CD8-positive, alpha-beta memory T cell (primary cell): Measurements from ENCODE around the gene WNK4. TPM values are rescaled to one million over a fixed set of nuclear protein-coding genes. Genes with fewer than 3 reads are reported as not detected.
A peak's percentile ranks its signal among the peaks of the same experiment; 100 is the strongest.

Experiments
- CTCF ChIA-PET: fragments of 350-600 bp; sonication (Branson Sonifier 250); formaldehyde crosslinking; loops from one replicate; lab custom pipeline; 2021; ENCODE audit warnings: antibody characterized with exemption; lab: Charles Lee
- POLR2A ChIA-PET: fragments of 350-600 bp; sonication (Branson Sonifier 250); formaldehyde crosslinking; loops from one replicate; lab custom pipeline; 2021; ENCODE audit warnings: antibody characterized with exemption; lab: Charles Lee
- DNase-seq, 5 donors: peaks; one replicate each; pipeline versions ENCODE4 v3.0.0 to v3.0.0-alpha.2; 2020 to 2022; ENCODE audit warnings: mixed read lengths in 1 of 5
- H3K27ac ChIP-seq: one replicate; pipeline ENCODE4 v1.7.0; 2013; ENCODE audit warnings: low read depth, mild to moderate bottlenecking, low read length, moderate library complexity
- H3K27me3 ChIP-seq: 2 replicates; pipeline ENCODE4 v1.7.0; 2013; ENCODE audit warnings: low read length, mild to moderate bottlenecking; ENCODE audit not compliant: insufficient read depth, poor library complexity, severe bottlenecking
- H3K36me3 ChIP-seq: 2 replicates; pipeline ENCODE4 v1.7.0; 2013; ENCODE audit warnings: mild to moderate bottlenecking, low read length, moderate library complexity; ENCODE audit not compliant: insufficient read depth
- H3K4me1 ChIP-seq: 2 replicates; pipeline ENCODE4 v1.7.0; 2013; ENCODE audit warnings: mild to moderate bottlenecking, low read length, moderate library complexity; ENCODE audit not compliant: insufficient read depth
- H3K4me3 ChIP-seq: 2 replicates; pipeline ENCODE4 v1.7.0; 2013; ENCODE audit warnings: mild to moderate bottlenecking, low read length
- H3K9me3 ChIP-seq: 2 replicates; pipeline ENCODE4 v1.7.0; 2013; ENCODE audit warnings: mild to moderate bottlenecking, low read length
- H3K27ac Mint-ChIP-seq, 8 donors: one replicate each; pipeline ENCODE4 v1.8.0; 2020 to 2021; ENCODE audit warnings: mixed read lengths in 8 of 8, mild to moderate bottlenecking in 6 of 8, inconsistent platforms in 3 of 8, moderate library complexity in 3 of 8
- H3K27me3 Mint-ChIP-seq, 2 donors: one replicate each; pipeline ENCODE4 v1.8.0; 2020 to 2021; ENCODE audit warnings: mixed read lengths in 2 of 2, mild to moderate bottlenecking in 1 of 2, moderate library complexity in 1 of 2
- H3K36me3 Mint-ChIP-seq, 3 donors: one replicate each; pipeline ENCODE4 v1.8.0; 2020 to 2021; ENCODE audit warnings: mixed read lengths in 3 of 3, inconsistent platforms in 1 of 3, mild to moderate bottlenecking in 1 of 3
- H3K4me1 Mint-ChIP-seq, 3 donors: one replicate each; pipeline ENCODE4 v1.8.0; 2020 to 2021; ENCODE audit warnings: mixed read lengths in 3 of 3, inconsistent platforms in 1 of 3, mild to moderate bottlenecking in 1 of 3
- H3K4me3 Mint-ChIP-seq, 7 donors: one replicate each; pipeline ENCODE4 v1.8.0; 2020 to 2021; ENCODE audit warnings: mixed read lengths in 7 of 7, mild to moderate bottlenecking in 6 of 7, moderate library complexity in 4 of 7, inconsistent platforms in 2 of 7
- H3K9me3 Mint-ChIP-seq, 5 donors: one replicate each; pipeline ENCODE4 v1.8.0; 2020 to 2022; ENCODE audit warnings: mixed read lengths in 5 of 5, mild to moderate bottlenecking in 3 of 5, moderate library complexity in 2 of 5, inconsistent platforms in 1 of 5
- polyA plus RNA-seq: library from polyadenylated mRNA; unstranded; fragments of 300-500 nt; fragmentation: Illumina TruSeq; gene quantifications from one replicate; pipeline ENCODE4 v1.2.3, GENCODE V29; 2021
- total RNA-seq, 2 experiments: library from RNA; stranded (reverse); gene quantifications; one replicate each; pipeline ENCODE4 v1.2.3, GENCODE V29; 2021

The WNK4 gene
- total and polyA plus RNA-seq, 3 experiments from 2014 or later = 0.18 to 0.55 TPM; not detected in 1

DNA sequence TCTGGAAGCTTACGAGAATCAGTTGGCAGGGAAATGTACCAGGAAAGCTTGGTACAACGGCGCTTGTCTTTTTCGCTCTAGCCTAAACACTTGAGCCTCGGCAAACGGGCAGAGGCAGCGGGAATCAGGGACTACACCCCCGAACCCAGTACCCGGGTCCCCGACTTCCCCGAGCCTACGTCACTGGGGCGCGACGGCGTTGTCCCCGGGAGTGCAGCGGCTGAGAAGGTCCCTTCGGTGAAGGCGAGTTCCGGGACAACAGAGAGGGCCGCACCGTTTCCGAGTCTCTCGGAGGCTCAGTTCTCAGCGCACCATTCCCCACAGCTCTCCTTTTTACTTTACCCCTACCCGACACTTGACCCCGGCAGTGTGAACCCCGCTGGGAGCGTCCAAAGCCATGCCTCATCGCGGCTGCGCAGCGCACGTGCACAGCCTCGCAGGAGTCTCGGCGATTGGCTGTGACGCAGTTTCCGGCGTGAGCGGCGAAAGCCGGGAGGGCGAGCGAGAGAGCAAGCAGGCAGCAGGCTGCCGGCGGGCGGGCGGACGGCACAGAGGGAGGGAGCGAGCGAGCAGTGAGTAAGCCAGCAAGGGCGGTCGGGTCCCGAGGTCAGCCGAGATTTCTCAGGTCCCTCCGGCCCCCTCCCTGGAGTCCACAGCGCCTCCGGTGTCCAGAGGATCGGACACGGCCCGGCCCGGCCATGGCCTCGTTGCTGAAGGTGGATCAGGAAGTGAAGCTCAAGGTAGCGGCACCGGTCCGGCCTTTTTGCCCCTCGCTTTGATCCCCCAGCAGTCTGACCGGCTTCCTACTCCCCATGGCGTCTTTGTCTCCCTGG, 52.7 kb downstream of the WNK4 start, which contains the start of gene PSME3:
Gene PSME3, plus strand, starts transcription at position 464 of the 833 bp plus-strand sequence. Its CDS starts 235 bp downstream, at position 699.
- peaks cover 19% of the 10 kb centered on the region for H3K4me1 ChIP-seq
- peak within 1 kb of the TSS; percentile 97 to 99 (median 97) for H3K4me3 Mint-ChIP-seq
- peak within 1 kb of the TSS; percentile 85 for H3K4me3 ChIP-seq
- peak within 1 kb of the TSS; percentile 92 for H3K27ac ChIP-seq
- peaks cover 0 to 41% (median 9%) of the 10 kb centered on the region in 3 donors for H3K36me3 Mint-ChIP-seq
- H3K9me3 ChIP-seq = no peaks in the 10 kb centered on the region
- peaks cover 2 to 3% of the 10 kb centered on the region in 2 donors for H3K27me3 Mint-ChIP-seq
- ChIA-PET POLR2A (interaction anchor here (0.6 to 2.0 kb wide), 5 partner anchors 9 to 487 kb away, joined by 3 to 12 read pairs (median 5); partner anchors contain the start of genes BECN1 and VPS25), CTCF (interaction anchor here (0.9 to 2.7 kb wide), 6 partner anchors 9 to 651 kb away, joined by 3 to 26 read pairs (median 4); partner anchors contain the start of genes BECN1, DHX8 and RPL27)
- peak; percentile 82 to 91 (median 88) for DNase-seq
- peaks cover 9% of the 10 kb centered on the region for H3K36me3 ChIP-seq
- H3K27ac Mint-ChIP-seq = peak within 1 kb of the TSS; percentile 98 to 100 (median 99)
- no peaks in the 10 kb centered on the region for H3K27me3 ChIP-seq
- H3K9me3 Mint-ChIP-seq = no peaks in the 10 kb centered on the region
- peaks cover 25 to 30% (median 30%) of the 10 kb centered on the region in 3 donors for H3K4me1 Mint-ChIP-seq

DNA sequence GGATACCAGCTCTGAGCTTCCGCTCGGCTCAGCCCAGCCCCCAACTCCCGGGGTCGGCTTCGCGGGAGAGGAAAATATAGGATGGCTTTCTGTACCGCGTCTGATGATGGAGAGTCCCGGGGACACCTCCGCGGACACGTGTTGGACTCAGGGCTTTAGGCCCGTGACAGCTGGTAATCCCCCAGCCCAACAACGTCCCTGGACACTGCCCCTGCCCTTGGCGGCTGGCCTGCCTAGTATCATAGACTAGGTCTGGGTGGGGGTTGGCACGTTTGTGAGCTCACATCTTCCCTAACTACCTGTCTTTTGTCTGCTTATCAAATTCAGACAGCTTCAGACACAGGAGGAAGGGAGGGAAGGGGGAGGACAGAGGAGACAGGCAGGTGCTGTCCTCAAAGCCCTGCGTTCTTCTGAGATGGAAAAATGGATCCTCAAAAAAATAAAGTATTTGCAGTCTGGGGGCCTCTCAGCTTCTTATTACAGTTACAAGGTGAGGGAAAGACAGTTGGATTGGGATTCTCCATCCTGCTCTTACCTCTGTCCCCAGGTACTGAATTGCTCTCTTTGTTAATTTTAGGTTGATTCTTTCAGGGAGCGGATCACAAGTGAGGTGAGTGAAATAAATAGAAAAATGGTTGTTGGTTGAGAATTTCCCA, 53.5 kb downstream of the WNK4 start:
- Histone ChIP-seq H3K27me3 (no peaks in the 10 kb centered on the region), H3K9me3 (no peaks in the 10 kb centered on the region), H3K27ac (peak overlapping the region; percentile 92), H3K36me3 (peaks cover 16% of the 10 kb centered on the region), H3K4me1 (peaks cover 19% of the 10 kb centered on the region), H3K4me3 (peak overlapping the region; percentile 85)
- H3K4me1 Mint-ChIP-seq = peaks cover 25 to 30% (median 30%) of the 10 kb centered on the region in 3 donors
- no peak for DNase-seq
- ChIA-PET CTCF (interaction anchor here (0.9 to 2.7 kb wide), 5 partner anchors 9 to 650 kb away, joined by 3 to 26 read pairs (median 4); partner anchors contain the start of genes BECN1, DHX8 and RPL27), POLR2A (interaction anchor here (0.8 to 2.0 kb wide), 3 partner anchors 10 to 70 kb away, joined by 3 to 12 read pairs (median 5); partner anchors contain the start of gene BECN1)
- H3K4me3 Mint-ChIP-seq = peak overlapping the region; percentile 97 to 99 (median 97)
- peak overlapping the region; percentile 98 to 100 (median 99) for H3K27ac Mint-ChIP-seq
- no peaks in the 10 kb centered on the region for H3K27me3 Mint-ChIP-seq
- H3K9me3 Mint-ChIP-seq = no peaks in the 10 kb centered on the region
- H3K36me3 Mint-ChIP-seq = peaks cover 2 to 48% (median 9%) of the 10 kb centered on the region in 3 donors

DNA sequence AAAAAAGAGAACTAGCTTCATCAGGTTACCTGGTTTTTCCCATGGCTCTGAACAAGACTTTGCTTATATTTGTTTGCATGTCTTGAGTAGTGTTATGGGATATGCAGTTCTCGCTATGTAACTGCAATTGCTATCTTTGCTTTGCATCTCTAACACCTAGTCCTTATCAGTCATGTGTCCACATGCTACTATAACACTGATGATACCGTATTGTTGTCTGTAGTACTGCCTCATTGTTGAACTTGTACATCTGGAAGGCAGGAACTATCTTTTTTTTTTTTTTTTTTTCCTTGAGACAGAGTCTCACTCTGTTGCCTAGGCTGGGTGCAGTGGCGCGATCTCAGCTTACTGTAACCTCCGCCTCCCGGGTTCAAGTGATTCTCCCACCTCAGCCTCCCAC, 55.3 kb downstream of the WNK4 start:
- no peaks in the 10 kb centered on the region for H3K27me3 Mint-ChIP-seq
- CTCF ChIA-PET = interaction anchor here (1.8 to 2.1 kb wide), 2 partner anchors 10 to 12 kb away, joined by 4 to 5 read pairs; partner anchors contain the start of gene BECN1
- POLR2A ChIA-PET = no interaction called here
- H3K27me3 ChIP-seq = no peaks in the 10 kb centered on the region
- DNase-seq = no peak
- no peaks in the 10 kb centered on the region for H3K9me3 Mint-ChIP-seq
- H3K27ac ChIP-seq = no peak overlapping the region
- H3K27ac Mint-ChIP-seq = peak overlapping the region in 1 of 8 donors; percentile 15
- H3K4me1 ChIP-seq = peaks cover 19% of the 10 kb centered on the region
- peaks cover 24% of the 10 kb centered on the region for H3K36me3 ChIP-seq
- no peaks in the 10 kb centered on the region for H3K9me3 ChIP-seq
- H3K36me3 Mint-ChIP-seq = peaks cover 9 to 62% (median 16%) of the 10 kb centered on the region in 3 donors
- peaks cover 25 to 30% (median 30%) of the 10 kb centered on the region in 3 donors for H3K4me1 Mint-ChIP-seq
- H3K4me3 ChIP-seq = no peak overlapping the region
- peak overlapping the region in 1 of 7 donors; percentile 48 for H3K4me3 Mint-ChIP-seq

DNA sequence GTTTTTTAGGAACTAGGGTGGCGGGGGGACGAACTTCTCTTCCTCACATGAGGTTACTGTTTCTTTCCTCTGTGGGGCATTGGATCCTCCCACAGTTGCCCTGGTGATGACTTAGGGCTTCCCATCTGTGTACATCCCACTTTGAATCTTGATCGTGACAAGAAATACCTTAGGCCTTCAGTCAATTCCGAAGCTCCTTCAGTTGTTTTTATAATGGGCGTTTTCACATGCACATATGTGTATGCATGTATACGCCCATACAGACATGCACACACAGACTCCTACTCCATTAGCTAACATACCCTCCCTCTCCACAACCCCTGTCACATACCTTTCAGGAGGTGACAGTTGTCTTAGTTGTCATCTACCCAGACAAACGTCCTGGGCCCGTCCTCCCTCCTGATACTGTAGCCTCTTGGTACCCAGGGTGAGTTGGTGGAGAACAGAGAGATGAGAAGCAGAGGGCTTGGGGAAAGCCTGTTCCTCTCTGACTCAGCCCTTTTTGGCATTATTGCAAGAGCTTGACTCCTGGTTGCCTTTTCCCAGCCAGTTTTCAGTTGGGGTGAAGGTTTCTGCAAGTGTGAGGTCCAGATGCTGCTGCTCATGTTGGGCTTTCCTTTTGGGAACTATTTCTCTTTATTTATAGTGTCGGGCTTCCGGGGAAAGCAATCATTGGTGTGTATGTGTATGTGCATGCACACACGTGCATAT, 61.7 kb downstream of the WNK4 start:
- Histone ChIP-seq H3K36me3 (peaks cover 54% of the 10 kb centered on the region), H3K9me3 (no peaks in the 10 kb centered on the region), H3K27me3 (no peaks in the 10 kb centered on the region), H3K4me3 (no peak overlapping the region), H3K4me1 (no peaks in the 10 kb centered on the region), H3K27ac (no peak overlapping the region)
- no peak for DNase-seq
- Mint-ChIP-seq H3K27ac (no peak overlapping the region), H3K9me3 (no peaks in the 10 kb centered on the region), H3K4me1 (peaks cover 6 to 12% (median 8%) of the 10 kb centered on the region in 3 donors), H3K27me3 (peaks cover 0 to 2% of the 10 kb centered on the region in 2 donors), H3K36me3 (peaks cover 9 to 86% (median 30%) of the 10 kb centered on the region in 3 donors), H3K4me3 (no peak overlapping the region)
- CTCF ChIA-PET = no interaction called here
- POLR2A ChIA-PET = no interaction called here

DNA sequence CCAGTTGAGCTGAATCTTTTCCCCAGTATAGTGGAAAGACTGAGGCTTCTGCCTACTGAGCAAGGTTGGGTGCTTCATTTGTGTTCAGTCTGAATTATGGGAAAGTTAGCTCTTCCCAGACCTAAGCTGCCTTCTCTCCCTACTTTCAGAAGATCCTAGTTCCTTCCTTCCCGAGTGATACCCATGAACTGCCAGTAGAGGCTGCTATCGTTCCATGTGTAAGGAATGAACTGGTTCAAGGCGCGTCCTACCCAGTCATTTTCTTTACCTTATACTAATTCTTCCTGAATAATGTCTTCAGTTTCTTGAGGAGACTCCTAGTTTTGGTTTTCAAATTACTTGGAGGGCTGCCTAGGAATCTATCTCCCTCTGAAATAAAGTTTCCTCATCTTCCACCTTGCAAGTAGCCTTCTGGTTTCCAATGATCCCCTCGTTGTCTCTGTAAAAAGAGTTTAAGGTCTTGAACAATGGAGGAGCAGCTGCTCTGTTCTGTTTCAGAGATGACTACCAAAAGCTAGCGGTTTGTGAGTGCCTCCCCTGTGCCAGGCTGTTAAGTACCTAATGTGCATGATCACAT, 63.0 kb downstream of the WNK4 start:
- Histone ChIP-seq H3K36me3 (peaks cover 42% of the 10 kb centered on the region), H3K4me1 (no peaks in the 10 kb centered on the region), H3K9me3 (no peaks in the 10 kb centered on the region), H3K27me3 (no peaks in the 10 kb centered on the region), H3K27ac (no peak overlapping the region), H3K4me3 (no peak overlapping the region)
- Mint-ChIP-seq H3K4me3 (no peak overlapping the region), H3K27ac (peak overlapping the region in 1 of 8 donors; percentile 50), H3K27me3 (peaks cover 0 to 2% of the 10 kb centered on the region in 2 donors), H3K4me1 (peaks cover 0 to 8% (median 6%) of the 10 kb centered on the region in 3 donors), H3K9me3 (no peaks in the 10 kb centered on the region), H3K36me3 (peaks cover 9 to 73% (median 25%) of the 10 kb centered on the region in 3 donors)
- CTCF ChIA-PET = interaction anchor here (1.4 kb wide), 1 partner anchor 10 kb away, joined by 6 read pairs; the partner anchor contains the start of gene PSME3
- peak in 1 of 5 donors; percentile 17 for DNase-seq
- POLR2A ChIA-PET = no interaction called here

DNA sequence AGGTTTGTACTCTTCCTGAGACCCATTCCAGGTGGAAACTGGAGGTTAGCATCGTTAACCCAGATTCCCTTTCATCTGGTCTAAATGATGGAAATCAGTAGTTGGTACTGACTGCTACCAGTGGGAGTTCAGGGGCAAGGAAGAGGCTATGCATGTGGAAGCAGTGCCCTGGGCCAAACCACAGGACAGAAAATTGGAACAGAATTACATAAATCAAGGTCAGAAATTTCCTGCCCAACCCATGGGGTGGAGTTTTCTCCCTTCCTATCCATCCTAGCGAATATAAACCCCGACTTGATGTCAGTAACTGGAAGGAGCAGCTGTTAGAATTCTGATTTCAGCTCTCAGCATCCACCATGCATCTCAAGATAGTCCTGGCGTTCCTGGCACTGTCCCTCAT, 63.9 kb downstream of the WNK4 start, which contains the start of gene AOC2:
Gene AOC2, plus strand, starts transcription at position 310 of the 400 bp plus-strand sequence. Its CDS starts 47 bp downstream, at position 357.
- no peak for DNase-seq
- peak within 1 kb of the TSS in 4 of 8 donors; percentile 8 to 84 (median 62) for H3K27ac Mint-ChIP-seq
- ChIA-PET POLR2A (no interaction called here), CTCF (interaction anchor here (1.4 kb wide), 1 partner anchor 11 kb away, joined by 6 read pairs; the partner anchor contains the start of gene PSME3)
- H3K4me1 ChIP-seq = no peaks in the 10 kb centered on the region
- H3K4me3 Mint-ChIP-seq = no peak within 1 kb of the TSS
- peaks cover 3 to 64% (median 21%) of the 10 kb centered on the region in 3 donors for H3K36me3 Mint-ChIP-seq
- H3K36me3 ChIP-seq = peaks cover 34% of the 10 kb centered on the region
- H3K27ac ChIP-seq = no peak within 1 kb of the TSS
- H3K9me3 ChIP-seq = no peaks in the 10 kb centered on the region
- H3K9me3 Mint-ChIP-seq = no peaks in the 10 kb centered on the region
- no peaks in the 10 kb centered on the region for H3K27me3 ChIP-seq
- H3K4me1 Mint-ChIP-seq = peaks cover 0 to 8% (median 6%) of the 10 kb centered on the region in 3 donors
- H3K4me3 ChIP-seq = no peak within 1 kb of the TSS
- peaks cover 0 to 2% of the 10 kb centered on the region in 2 donors for H3K27me3 Mint-ChIP-seq
